HG02973 (cell line): ENCODE results near the gene AARS2.
A peak's percentile ranks its signal among the peaks of the same experiment; 100 is the strongest.

Source experiments
- ATAC-seq: cut with Tn5 transposase; IDR thresholded peaks from one replicate; pipeline ENCODE4 v1.9.1; 2021; ENCODE audit warnings: moderate library complexity; ENCODE audit not compliant: unreplicated experiment

Gene AARS2

DNA sequence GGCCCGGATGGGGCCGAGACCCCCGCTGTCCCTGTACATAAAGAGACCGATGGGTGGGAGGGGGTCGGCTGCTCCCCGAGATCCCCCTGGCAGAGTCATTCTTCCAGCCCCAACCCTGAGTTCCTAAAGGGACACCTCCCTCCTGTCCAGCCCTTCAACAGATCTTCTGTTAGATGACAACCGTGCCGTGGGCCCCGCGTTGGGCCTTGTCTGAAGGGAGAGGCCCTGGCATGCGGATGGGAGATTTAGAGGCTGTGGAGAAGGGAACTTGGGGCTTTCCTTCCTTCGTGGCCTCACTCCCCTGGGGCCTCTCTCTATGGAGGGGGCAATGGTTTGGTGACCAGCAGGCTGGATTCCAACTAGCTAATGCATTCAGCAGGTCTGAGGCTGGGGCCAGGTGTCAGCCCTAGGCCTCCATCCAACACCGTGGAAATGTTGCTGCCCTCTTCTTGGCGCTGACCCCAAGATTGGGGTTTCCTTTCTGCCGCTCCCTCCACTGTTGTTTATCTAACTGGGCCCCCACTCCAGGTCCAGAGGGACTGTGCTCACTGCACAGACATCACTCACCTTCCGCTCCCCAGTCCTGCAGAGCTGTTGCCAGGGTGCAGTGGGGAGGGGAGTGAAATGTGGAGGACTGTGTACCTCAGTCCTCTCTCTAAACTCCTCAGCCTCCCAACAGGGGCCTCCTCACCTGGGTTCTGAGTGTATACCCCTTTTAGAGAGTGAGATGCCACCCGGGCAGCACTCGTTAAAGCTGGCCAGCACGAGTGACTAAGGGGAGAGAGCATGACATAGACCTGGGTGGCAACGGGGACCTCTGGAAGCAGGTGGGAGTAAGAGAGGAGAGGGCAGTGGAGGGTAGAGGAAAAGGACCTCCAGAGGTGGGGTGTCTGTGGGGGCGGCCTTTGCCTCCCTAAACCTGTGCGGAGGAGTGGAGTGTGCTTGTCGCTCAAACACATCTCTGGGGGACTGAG lies 36.2 kb downstream of the AARS2 start:
- ATAC-seq, result no peak

GRCh38 chr6:44275749-44276648 lies 37.1 kb downstream of the AARS2 start:
- no peak for ATAC-seq

DNA sequence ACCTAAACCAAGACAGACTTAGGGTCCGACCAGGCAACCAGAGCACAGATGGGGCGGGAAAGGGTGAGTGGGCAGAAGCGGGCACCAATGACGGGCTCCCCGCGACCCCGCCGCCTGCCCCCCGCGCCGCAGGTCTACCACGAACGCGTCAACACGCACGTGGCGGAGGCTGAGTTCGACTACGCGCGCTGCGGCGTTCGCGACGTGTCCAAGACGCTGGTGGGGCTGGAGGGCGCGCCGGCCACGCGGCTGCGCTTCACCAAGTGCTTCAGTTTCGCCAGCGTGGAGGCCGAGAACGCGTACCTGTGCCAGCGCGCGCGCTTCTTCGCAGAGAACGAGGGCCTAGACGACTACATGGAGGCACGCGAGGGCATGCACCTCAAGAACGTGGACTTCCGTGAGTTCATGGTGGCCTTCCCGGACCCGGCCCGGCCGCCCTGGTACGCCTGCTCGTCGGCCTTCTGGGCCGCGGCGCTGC lies 37.8 kb downstream of the AARS2 start:
- ATAC-seq, result no peak

GRCh38 chr6:44273617-44274016 lies 39.5 kb downstream of the AARS2 start:
- no peak for ATAC-seq

GRCh38 chr6:44272999-44273566 lies 40.1 kb downstream of the AARS2 start:
- ATAC-seq, result no peak

GRCh38 chr6:44272529-44272928 lies 40.6 kb downstream of the AARS2 start:
- ATAC-seq, result no peak

GRCh38 chr6:44271914-44272313 lies 41.2 kb downstream of the AARS2 start:
- ATAC-seq, result no peak

GRCh38 chr6:44271406-44271723 lies 41.8 kb downstream of the AARS2 start:
- no peak for ATAC-seq

DNA sequence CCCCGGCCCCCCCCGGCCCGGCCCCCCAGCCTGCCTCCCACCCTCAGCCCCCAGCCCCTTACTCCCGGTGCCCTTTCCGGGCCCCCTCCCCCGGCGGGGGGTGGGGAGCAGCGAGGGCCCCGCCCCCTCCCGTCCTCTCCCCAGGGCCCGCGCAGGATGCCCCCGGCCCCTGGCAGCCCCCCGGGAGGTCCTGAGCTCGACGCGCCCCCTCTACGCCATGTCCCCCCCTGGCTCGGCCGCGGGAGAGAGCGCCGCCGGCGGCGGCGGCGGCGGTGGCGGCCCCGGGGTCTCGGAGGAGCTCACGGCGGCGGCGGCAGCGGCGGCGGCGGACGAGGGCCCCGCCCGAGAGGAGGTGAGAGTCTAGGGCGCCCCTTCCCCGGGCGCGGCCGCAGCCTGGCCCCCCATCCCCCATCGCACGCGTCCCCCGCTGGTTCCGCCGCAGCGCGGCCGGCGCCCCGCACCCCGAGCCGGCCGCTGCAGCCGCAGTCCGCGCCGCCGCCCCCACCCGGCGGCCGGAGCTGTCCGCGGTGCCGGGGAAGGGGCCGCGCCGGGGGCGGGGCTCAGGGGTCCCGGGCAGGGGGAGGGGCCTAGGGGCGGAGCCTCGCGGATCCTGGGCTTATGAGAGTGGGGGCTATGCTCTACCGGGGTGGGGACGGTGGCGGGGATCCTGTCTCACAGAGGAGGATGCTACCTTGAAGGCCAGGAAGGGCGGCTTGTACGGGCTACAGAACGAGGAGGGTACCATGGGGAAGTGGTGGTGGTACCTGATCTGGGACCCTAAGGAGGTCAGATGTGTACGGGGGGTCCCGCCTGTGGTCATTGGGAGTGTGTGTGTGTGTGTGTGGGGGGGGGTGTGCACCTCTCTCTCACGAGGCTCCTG lies 42.4 kb downstream of the AARS2 start:
- no peak for ATAC-seq

DNA sequence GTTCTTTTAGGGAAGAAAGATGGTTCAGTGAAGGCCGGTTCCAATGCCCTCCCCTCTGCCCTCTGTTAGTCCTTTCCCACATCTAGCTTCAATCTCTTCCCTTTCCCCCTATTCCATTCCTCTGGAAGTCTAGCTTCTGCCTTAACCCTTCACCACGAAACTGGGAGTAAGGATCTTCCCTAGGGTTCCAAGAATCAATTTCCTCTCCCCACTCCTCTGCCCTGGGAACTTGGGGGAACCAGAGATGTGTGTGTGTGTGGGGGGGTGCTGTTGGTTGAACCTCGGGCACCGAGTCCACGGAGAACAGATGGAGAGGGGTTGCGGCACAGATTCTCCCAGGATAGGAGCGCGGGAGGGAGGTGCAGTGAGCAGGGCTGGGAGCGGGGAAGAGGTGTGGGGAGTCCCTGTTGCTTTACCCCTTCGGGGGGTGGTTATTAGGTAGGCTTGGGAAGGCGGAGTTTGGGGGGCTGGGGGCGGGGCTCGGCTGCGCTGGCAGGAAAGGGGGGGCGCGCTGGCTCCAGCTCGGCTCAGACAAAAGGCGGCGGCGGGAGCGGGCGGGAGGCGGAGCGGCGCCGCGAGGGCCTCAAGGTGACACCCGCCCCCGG lies 43.1 kb downstream of the AARS2 start, which contains the start of gene TMEM151B:
Gene TMEM151B (plus strand): TSS at position 530 of the 605 bp plus-strand sequence. CDS start 293 bp downstream, outside the sequence.
- no peak for ATAC-seq

DNA sequence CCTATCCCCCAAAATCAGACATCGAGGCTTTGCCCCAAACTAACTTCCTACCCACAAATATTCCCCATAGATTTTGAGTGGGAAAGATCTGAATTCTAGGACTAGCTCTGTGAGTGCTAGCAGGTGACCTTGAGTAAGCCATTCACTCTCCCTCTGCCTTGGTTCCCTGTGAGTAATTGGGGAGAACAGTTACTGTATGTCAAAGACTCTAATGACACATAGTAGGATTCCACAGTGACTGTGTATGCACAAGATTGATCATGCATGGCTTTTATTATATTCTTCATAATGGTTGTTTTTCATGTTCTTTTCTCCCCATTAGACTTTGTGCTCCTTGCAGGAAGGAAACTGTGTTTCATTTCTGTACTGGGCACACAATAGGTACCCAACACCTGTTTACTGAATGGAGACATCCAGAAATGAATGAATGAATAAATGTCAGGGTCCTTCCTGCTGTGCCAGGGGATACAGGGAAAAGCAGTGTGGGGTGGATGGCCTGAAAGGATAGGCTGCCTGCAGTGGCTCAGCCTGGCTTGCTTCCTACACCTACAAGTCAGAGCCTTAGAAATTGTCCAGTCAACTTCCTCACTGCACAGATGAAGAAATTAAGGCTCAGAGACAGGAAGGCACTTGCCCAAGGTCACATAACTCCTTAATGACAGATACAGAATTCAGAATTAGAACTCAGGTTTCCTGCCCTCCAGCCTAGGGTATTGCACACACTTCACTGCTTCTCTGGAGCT lies 43.8 kb downstream of the AARS2 start:
- no peak for ATAC-seq

GRCh38 chr6:44268095-44268628 lies 45.0 kb downstream of the AARS2 start:
- no peak for ATAC-seq

DNA sequence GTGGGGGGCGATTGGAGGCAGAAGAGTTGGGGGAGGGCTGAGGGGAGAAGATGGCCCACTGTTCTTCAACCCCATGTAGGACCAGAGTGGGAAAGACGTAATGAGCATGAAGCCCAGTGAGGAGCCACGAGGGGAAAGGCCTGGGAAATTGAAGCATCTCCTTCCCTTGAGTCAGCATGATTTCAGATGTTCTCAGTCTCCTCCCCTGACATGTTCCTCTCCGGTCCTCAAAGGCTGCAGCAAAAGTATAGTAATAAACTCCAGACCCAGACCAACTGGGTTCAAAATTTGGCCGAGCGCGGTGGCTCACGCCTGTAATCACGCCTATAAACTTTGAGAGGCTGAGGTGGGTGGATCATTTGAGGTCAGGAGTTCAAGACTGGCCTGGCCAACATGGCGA lies 45.9 kb downstream of the AARS2 start:
- ATAC-seq, result no peak

DNA sequence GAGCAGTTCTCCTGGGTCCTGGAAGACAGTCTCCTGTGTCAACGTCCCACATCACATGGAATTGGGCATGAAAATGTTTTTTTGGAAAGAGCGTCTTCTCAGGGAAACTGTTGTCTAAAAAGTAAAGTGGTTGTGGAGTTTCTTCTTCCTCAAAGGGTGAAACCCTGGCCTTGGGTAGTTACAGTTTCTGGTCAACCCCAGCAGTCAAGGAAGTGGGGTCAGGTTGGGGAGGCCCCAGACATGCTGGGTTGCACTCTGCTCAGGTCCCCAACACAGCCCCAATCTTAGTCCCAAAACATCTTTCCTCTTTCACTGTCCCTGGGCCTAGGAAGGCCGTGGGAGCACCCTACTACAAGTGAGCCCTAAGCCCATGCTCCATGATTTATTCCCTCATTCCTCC lies 46.8 kb downstream of the AARS2 start:
- peak; percentile 24 for ATAC-seq

DNA sequence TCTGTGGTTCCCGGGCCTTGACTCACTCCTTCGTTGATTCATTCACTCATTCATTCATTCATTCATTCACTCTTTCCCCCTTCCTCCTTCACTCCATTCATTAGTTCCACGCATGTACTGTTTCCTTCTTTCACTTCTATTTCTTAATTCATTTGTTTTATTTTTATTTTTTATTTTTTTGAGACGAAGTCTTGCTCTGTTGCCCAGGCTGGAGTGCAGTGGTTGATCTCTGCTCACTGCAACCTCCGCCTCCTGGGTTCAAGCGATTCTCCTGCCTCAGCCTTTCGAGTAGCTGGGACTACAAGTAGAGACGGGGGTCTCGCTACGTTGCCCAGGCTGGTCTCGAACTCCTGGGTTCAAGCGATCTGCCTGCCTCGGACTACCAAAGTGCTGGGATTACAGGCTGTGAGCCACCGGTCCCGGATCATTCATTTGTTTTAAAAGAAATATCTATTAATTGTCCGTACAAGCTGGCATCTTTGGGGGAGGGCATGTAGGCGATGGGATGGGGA lies 47.4 kb downstream of the AARS2 start:
- ATAC-seq, result no peak

- peak; percentile 33 for ATAC-seq
These were observed 48.0 kb downstream of the AARS2 start, which contains the start of gene NFKBIE for GRCh38 chr6:44265007-44265721. Gene NFKBIE (minus strand): TSS chr6:44265551. CDS start chr6:44265346, 205 bp downstream.

GRCh38 chr6:44264154-44265006 lies 48.8 kb downstream of the AARS2 start:
- no peak for ATAC-seq
